ENCODE data around the gene REELD1.

Gene REELD1

GRCh38 chr4:146229406-146229805 is 15.1 kb downstream of the REELD1 start:
- no peak for DNase-seq

DNA sequence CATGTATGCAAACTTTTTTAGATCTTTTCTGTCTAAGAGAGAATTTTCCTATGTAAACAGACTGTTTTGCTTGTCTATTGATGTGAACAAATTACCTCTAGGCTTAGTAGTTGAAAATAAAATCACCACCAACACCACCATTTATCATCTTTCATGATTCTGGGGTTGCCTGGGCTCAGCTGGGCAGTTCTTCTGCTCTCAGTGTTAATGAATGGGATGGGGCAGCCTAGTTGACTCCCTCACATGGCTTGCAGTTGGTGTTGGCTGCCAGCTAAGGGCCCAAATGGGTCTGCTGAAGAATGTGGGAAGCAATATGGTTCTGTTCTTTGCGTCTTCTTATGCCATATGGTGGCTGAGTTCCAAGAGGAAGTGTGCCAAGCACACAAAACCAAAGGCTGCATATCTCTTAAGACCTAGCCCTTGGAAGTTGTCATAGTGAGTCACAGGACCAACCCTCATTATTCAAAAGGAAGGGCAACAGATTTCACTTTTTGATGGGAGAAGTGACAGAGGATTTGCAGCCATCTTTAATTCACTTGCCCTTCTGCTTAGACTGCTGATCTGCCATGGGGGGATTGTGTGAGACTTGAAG is 17.9 kb downstream of the REELD1 start:
- DNase-seq: no peak

DNA sequence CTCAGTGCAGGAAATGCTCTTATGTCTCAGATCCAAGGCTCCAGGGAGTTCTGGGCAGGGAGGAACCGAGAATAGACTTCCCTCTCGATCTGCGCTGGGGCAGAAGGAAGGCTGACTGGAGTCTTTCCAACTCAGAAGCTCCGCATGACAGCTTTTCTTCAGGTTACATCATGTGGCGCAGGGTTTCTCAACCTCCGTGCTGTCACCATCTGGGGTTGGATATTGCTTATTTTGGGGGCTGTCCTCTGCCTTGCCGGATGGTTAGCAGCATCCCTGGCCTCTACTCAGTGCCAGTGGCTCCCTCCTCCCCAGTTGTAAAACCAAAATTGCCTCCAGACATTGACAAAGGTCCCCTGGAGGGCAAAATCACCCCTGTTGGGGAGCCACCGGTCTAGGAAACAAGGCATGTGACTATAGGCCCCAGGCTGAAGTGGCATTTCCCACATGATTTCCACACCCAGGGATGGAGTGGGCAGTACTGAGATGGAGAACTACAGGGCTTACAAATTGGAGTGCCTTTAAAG is 21.4 kb downstream of the REELD1 start:
- no peak for DNase-seq

- DNase-seq: no peak
These were observed 21.9 kb downstream of the REELD1 start for GRCh38 chr4:146236216-146236615.

DNA sequence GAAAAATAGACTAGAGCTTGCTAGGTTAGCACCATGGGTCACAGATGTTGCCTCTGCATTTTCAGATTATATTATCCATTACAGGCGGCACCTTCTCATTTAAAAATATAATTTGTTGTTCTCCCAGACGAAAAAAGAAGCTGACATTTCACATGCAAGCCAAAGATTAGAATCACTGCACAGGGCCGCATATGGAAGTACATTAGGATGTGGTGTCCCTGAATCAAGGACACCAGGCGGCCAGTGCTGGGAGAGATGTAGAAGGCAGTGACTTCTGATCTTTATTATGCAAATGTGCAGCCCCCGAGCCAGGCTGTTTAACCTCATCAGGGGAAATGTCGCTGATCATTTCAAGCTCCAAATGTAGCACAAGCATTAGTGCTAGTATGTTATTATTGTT is 22.8 kb downstream of the REELD1 start:
- DNase-seq: no peak

DNA sequence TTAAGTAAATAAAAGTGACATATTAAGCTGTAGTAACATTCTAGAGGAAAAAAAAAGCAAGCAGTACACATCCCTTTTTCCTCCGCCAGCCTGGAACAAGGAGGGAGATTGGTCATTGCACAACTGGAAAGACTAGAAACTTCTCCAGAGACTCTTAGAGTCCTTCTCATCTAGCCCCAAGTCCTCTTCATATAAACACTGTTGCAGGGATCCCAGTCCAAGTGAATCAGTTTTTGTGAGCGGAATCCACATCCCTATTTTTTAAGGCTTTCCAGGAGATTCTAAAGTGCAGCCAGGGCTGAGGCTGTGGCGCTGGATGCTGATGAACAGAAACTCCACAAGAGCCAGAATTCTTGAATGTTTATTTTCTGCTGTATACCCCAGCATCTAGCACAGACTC is 23.8 kb downstream of the REELD1 start:
- no peak for DNase-seq

- DNase-seq: no peak
These were observed 29.0 kb downstream of the REELD1 start for GRCh38 chr4:146243141-146243882.

DNA sequence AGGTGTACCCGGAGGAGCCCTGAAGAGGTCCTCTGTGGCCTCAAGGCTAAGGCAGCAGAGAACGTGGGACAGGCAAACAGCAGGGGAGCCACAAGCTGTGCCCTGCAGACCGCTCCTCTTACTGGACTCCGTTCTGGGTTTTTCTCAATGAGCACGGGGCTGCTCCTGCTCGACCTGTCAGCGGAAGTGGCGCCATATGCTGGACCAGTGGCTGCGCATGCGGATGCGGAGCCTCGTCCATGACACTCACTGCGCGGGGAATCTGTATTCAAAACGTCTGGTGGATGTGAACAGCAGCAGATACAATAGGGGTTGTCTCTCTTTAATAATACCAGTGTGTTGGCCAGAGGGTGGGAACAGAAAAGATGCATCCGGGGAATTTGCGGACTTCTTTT is 29.5 kb downstream of the REELD1 start:
- DNase-seq: no peak

GRCh38 chr4:146244496-146244895 is 30.2 kb downstream of the REELD1 start:
- DNase-seq: no peak

DNA sequence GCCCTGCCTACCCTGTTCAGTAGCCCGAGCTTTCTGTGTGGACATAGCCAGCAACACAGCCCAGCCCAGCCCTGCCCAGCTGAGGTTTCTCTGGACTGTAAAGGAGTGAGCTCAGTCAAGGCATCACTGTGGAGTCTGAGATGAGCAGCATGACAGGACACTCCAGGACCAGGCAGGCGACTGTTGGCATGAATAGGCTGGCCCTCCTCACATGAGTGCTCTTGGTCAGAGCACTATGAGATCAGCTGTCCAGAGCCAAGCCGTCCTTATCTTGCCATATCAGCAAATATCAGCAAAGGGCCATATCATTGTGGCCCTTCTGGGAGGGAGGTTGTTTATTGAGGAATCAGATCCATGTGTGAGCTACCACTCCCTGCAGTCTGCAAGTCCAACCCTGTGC is 30.9 kb downstream of the REELD1 start:
- DNase-seq: no peak

GRCh38 chr4:146245850-146246249 is 31.5 kb downstream of the REELD1 start:
- no peak for DNase-seq

DNA sequence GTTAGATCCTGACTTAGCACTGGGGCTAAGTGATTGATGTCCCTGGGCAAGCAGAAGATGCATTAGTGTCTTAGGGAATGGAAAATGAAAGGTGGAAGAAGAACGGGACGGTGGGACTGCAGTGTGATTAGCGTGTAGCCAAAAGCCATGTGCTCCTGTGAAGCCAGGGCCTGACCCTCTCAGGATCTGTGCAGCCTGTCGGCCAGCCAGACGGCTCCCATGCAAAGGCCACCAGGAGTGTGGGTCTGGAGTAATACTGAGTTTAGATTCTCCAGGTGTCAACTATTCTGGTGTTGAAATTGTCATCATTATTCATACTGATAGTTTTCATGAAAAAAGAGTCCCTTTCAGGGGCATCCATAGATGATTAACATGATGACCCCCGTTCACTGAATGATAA is 32.0 kb downstream of the REELD1 start:
- DNase-seq: no peak

DNA sequence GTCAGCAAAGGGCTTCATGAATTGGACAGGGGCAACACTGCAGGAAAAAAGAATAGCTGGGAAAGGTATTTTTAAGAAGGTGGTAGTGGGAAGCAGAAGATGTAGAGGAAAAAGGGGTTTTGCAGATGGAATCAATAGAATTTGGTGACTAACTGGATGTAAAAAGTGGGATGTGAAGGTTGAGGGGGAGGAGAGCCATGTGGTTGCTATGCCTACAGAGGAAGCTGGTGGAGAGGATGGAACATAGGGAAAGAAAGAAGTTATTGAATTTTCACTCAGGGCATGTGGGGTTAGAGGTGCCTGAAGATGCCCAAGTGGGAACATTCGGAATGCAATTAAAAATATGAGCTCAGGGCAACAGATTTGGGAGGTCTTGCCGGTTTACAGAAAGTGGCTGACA is 33.0 kb downstream of the REELD1 start:
- no peak for DNase-seq

DNA sequence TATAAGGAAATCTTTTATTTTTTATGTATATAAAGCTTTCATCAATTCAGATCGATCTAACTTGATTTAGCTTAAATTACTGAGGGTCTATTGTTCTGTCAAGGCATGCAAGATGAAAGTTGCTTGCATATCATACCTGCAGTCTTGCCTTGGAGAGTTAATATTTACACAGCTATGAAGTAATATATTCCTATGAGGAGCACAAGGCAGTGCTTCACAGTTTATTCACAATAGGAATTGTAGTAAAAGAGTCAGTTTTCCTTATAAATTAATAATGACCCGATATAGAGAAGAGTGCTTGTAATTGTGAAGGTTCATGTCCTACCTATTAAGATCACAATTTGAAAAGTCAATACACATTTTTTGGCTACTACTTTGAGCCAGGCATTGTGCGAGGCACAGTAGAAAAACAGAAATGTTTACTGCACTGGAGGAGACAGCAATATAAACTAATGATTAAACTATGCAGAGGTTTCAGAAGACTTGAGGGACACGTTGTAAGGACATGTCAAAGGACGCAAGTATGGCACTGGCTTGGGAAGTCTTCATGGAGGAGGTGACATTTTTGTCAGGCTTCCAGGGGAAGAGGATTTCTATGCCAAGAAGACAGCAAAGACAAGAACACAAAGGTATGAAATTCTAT is 38.8 kb downstream of the REELD1 start:
- DNase-seq: no peak

- DNase-seq: no peak
These were observed 41.1 kb downstream of the REELD1 start for GRCh38 chr4:146255463-146255862.

DNA sequence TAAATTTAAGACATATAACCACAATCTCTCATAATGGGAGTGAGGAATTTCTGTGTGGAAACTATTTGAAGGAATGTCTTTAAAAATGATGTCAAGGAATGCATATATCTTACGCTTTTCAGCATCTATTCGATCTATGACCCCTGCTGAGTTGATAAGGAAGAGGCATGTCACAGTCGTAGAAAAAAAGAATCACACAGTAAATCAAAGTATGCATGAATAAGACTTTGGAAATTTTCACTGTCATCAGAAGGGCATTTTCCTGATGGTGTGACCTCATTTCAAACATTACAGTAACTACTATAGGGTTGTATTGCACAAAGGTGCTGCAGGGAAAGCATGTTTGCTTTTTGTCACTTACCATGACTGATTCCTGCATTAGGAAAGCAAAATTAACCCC is 41.5 kb downstream of the REELD1 start:
- DNase-seq: no peak

- no peak for DNase-seq
These were observed 42.0 kb downstream of the REELD1 start for GRCh38 chr4:146256328-146256727.

GRCh38 chr4:146257511-146257910 is 43.2 kb downstream of the REELD1 start:
- no peak for DNase-seq

DNA sequence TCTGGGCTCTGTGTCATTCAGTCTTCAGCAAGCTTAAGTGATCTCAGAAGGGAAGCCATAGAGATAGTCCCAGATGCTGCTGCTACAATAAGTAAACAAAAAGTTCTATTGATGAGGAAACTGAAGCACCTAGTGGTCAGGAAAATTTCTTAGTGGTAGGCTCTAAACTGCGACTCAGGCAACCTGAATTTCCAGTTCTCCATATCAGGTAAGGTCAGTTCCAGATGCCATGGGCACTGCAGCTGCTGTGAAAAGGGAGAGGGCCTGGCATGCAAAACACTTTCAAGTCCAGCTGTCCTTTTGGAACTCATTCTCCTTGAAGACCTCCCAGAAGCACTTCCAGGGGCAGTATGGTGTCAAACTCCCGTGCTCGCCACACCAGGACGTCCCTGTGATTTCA is 46.2 kb downstream of the REELD1 start:
- DNase-seq: peak; percentile 12

DNA sequence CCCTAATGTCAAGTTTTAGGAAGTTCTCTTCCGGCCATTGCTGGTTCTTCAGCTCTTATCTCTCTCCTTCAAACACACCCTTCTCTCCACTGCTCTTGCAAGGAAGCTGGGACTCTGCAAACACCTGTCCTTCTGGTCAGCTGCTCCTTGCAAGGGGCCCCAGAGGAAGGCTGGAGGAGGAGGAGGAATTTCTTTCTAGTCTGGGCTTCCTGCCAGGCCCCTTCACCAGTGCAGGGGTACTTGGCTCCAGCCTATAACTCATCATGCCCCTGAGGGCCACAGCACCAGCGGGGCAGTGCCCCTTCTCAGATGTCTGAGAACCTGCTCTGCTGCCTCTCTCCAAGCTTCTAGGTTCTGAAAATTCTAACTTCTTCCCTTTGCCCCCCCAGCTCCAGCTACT is 46.7 kb downstream of the REELD1 start:
- DNase-seq: no peak

- no peak for DNase-seq
These were observed 49.5 kb downstream of the REELD1 start for GRCh38 chr4:146263793-146264192.

- no peak for DNase-seq
These were observed 51.7 kb downstream of the REELD1 start for GRCh38 chr4:146265950-146266490.

DNA sequence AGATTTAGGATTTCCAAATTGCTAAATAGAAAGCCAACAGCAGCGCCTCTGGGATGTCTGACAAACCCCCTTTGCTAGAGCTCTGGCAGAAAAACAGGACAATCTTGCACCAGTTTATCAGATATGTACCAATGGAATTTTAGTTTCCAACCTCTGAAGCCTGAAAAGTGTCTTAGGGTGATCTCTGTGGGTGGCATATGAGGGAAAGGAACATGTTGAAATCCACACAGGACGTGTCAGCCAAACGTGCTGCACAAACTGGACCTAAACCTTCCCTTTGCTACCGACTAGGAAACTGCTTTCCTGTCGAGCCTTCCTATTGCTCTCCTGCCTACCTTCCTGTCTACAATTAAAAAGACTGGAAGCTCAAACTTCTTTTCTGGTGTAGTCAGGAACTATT is 53.5 kb downstream of the REELD1 start:
- no peak for DNase-seq

GRCh38 chr4:146269228-146269653 is 54.9 kb downstream of the REELD1 start:
- no peak for DNase-seq

All from NCI-H510A treated with DMSO at 0.1 percent for 48 hours (cell line).